Measurements from ENCODE around the gene HECW1. TPM values are rescaled to one million over a fixed set of nuclear protein-coding genes. Genes with fewer than 3 reads are reported as not detected.

Gene HECW1
- total and polyA plus RNA-seq, 8 donors = 0.04 to 0.69 (median 0.12) TPM; not detected in 5

DNA sequence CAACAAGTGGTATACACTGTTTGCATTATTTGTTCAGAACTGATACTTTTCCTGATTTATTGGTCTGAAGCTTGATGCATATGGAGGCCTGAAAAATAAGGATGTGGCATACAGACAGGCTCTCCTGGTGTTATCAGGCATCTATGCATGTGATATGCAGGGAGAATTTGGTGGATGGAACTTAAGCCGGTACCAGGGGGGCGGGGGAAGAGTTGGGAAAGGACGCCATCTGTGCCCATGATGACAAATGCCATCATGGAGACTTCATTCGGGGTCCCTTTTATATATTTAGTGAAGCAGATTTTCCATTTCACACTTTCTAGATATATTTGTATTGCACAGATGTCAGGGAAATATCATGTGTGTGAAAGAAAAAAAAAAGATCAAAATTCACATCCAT, 5.4 kb downstream of the HECW1 start:
- Histone ChIP-seq H3K9me3 (no peaks in the 10 kb centered on the region), H3K4me3 (no peak overlapping the region), H3K4me1 (peaks cover 0 to 10% (median 0%) of the 10 kb centered on the region in 3 donors), H3K27me3 (peaks cover 0 to 33% (median 4%) of the 10 kb centered on the region in 4 donors), H3K27ac (no peak overlapping the region), H3K36me3 (no peaks in the 10 kb centered on the region)
- no peak for FAIRE-seq
- DNase-seq = no peak
- ATAC-seq = no peak
- TF ChIP-seq, protein P1, sequence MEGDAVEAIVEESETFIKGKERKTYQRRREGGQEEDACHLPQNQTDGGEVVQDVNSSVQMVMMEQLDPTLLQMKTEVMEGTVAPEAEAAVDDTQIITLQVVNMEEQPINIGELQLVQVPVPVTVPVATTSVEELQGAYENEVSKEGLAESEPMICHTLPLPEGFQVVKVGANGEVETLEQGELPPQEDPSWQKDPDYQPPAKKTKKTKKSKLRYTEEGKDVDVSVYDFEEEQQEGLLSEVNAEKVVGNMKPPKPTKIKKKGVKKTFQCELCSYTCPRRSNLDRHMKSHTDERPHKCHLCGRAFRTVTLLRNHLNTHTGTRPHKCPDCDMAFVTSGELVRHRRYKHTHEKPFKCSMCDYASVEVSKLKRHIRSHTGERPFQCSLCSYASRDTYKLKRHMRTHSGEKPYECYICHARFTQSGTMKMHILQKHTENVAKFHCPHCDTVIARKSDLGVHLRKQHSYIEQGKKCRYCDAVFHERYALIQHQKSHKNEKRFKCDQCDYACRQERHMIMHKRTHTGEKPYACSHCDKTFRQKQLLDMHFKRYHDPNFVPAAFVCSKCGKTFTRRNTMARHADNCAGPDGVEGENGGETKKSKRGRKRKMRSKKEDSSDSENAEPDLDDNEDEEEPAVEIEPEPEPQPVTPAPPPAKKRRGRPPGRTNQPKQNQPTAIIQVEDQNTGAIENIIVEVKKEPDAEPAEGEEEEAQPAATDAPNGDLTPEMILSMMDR (IDR thresholded peaks at IDR 0.05) = no peak
- intact Hi-C loops (cut with DNase I) = no loop called here
- 60 to 81% methylated on average over 4 of the region's 4 CpGs for WGBS, 2 donors

DNA sequence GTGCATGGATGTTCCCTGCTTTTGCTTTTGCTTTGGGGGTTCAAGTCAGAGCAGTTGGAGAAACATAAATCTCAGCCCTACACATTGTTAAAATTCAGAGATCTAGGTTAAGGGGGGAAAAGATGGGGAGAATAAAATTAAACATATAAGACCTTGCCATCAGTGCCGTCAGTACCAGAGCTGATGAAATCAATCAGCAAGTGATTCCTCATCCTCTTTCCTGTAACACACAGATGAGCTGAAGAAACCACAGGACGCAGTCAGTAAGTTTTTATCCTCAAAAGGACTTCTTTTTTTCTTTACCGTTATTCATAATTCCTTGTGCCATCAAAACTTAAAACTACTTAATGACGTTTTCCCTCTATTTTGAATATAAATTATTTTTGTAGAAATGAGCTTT, 5.9 kb downstream of the HECW1 start:
- ATAC-seq = no peak
- WGBS, 2 donors = 62 to 68% methylated on average over 4 of the region's 4 CpGs
- H3K9me3 ChIP-seq = no peaks in the 10 kb centered on the region
- TF ChIP-seq, protein P1 (IDR thresholded peaks at IDR 0.05) = no peak
- DNase-seq = no peak
- peaks cover 0 to 5% (median 0%) of the 10 kb centered on the region in 3 donors for H3K4me1 ChIP-seq
- peaks cover 0 to 33% (median 4%) of the 10 kb centered on the region in 4 donors for H3K27me3 ChIP-seq
- no peak overlapping the region for H3K27ac ChIP-seq
- intact Hi-C loops (cut with DNase I) = no loop called here
- FAIRE-seq = no peak
- no peaks in the 10 kb centered on the region for H3K36me3 ChIP-seq
- H3K4me3 ChIP-seq = no peak overlapping the region

DNA sequence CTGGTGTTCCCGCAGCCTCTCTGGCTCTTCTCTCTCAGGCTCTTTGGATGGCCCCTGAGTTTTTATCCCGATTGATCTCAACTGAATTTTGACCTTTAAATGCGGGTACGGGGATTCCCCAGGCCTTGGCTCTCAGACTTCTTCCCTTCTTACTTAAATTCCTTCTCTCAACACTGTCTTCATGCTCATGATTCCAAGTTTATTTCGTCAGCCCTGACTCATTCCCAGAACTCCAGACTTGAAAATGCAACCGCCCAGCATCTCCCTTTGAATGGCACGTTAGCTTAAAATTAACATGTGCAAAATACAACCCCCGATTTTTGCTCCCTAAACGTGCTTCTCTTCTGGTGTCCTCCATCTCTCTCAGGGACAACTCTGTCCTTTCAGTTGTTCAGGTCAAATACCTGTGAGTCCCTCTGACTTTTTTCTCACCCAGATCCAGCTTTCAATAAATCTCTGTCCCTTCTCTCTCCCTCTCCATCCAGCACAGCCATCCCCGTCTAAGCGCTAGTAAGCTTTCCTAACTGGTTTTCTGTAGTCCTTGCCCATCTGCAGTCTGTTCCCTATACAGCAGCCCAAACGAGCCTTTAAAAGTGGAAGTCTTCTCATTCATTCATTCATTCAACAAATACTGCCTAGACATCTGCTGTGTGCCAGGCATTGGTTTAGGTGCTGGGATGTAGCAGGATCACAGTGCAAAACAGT, 7.1 kb downstream of the HECW1 start:
- no peak for ATAC-seq
- 34 to 42% methylated on average over 12 of the region's 12 CpGs for WGBS, 2 donors
- no peak for FAIRE-seq
- H3K4me1 ChIP-seq = no peaks in the 10 kb centered on the region
- H3K36me3 ChIP-seq = no peaks in the 10 kb centered on the region
- no peak overlapping the region for H3K4me3 ChIP-seq
- intact Hi-C loops (cut with DNase I) = no loop called here
- no peaks in the 10 kb centered on the region for H3K9me3 ChIP-seq
- DNase-seq = no peak
- TF ChIP-seq, protein P1 (IDR thresholded peaks at IDR 0.05) = no peak
- no peak overlapping the region for H3K27ac ChIP-seq
- H3K27me3 ChIP-seq = peaks cover 0 to 21% (median 3%) of the 10 kb centered on the region in 4 donors

DNA sequence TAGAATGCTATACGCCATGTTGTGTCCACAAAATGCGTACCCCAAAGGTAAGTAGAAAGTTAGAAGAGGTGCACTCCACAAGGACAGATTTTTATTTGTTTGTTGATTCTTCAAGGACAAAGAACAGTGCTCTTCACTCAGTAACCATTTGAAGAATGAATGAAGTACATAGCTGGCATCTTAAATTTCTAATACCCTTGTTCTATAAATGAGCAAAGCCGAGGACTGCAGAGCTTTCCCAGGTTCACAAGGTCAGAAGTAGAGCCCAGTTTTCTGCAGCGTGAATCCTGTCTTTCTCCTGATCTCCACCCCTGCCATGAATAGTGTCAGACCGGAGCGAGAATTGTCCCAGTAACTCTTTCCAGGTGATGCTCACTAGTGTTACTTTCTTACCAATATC, 9.5 kb downstream of the HECW1 start:
- H3K27me3 ChIP-seq = peaks cover 0 to 5% (median 0%) of the 10 kb centered on the region in 4 donors
- intact Hi-C loops (cut with DNase I) = no loop called here
- TF ChIP-seq, protein P1 (IDR thresholded peaks at IDR 0.05) = no peak

DNA sequence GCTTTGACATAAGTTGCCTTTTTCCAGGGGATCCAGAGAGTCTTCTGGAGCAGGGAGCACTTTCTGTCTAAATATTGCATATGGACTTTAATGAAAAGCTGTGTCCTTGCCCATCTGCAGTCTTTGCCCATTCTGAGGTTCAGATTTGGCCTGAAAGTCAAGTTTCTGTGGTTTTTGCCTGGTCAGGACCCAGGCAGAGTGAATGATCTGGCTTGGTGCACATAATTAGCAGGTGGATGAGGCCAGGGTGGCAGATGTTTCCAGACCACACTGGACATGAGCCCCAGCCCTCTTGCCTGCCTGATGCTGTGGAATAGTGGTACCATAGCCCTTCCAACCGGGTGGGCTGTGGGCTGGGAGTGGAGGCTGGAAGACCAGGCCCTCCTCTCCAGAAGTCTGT, 11.0 kb downstream of the HECW1 start:
- Histone ChIP-seq H3K27ac (no peak overlapping the region), H3K4me1 (no peaks in the 10 kb centered on the region), H3K4me3 (no peak overlapping the region), H3K27me3 (peaks cover 0 to 5% (median 0%) of the 10 kb centered on the region in 4 donors), H3K9me3 (no peaks in the 10 kb centered on the region), H3K36me3 (no peaks in the 10 kb centered on the region)
- intact Hi-C loops (cut with DNase I) = no loop called here
- 35 to 39% methylated on average over 1 of the region's 1 CpG for WGBS, 2 donors
- FAIRE-seq (no peak), ATAC-seq (no peak), DNase-seq (no peak)
- TF ChIP-seq, protein P1 (IDR thresholded peaks at IDR 0.05) = no peak

More for the DNA sequence above, 9.5 kb downstream of the HECW1 start:
- DNase-seq (no peak), FAIRE-seq (no peak), ATAC-seq (no peak)
- Histone ChIP-seq H3K27ac (no peak overlapping the region), H3K36me3 (no peaks in the 10 kb centered on the region), H3K9me3 (no peaks in the 10 kb centered on the region), H3K4me1 (no peaks in the 10 kb centered on the region), H3K4me3 (no peak overlapping the region)
- WGBS, 2 donors = 64 to 74% methylated on average over 6 of the region's 6 CpGs

All from pancreas (tissue), 10 donors.